Mammary epithelial cell (primary cell): ENCODE measurements around the gene HOXB1.

Source experiments
- CTCF ChIP-seq, 2 donors: IDR thresholded peaks in 1 of 2; conservative IDR thresholded peaks in 1 of 2; 2 replicates each; pipeline ENCODE4 v1.5.1; 2011 to 2012; ENCODE audit warnings: inconsistent platforms in 2 of 2, low read length in 2 of 2, mild to moderate bottlenecking in 2 of 2, control low read depth in 1 of 2, low read depth in 1 of 2; ENCODE audit not compliant: insufficient read depth in 1 of 2; ENCODE audit errors: extremely low read depth in 1 of 2
- EZH2 ChIP-seq: IDR thresholded peaks from 2 replicates; pipeline ENCODE4 v1.6.1; 2012; ENCODE audit warnings: low read length, inconsistent platforms, borderline replicate concordance

DNA sequence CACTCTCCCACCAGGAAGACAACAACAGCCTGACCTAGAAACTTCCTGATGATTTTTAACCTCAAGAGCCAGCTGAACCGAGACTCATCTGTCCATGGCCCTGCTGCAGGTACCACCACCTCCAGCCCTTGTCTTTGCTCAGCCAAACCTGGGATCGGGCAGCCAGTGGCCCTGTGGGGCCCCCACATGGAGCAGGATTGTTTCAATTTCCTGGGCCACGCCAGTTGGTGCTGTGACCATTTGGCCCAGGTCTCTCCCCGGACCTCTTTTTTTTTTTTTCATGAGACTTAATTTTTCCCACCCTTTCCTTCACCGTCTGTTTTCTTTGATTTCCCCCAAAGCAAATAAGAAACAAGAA, 22.4 kb upstream of the HOXB1 start:
- TF ChIP-seq CTCF (conservative IDR thresholded peaks at IDR 0.05 in 1 of 2, IDR thresholded peaks at IDR 0.05 in 1 of 2; ENCODE audit: extremely low read depth in 1 of 2, insufficient read depth in 1 of 2, low read depth in 1 of 2, low read length in 2 of 2): no peak
- TF ChIP-seq EZH2: no peak
